ENCODE measurements around the gene TRPV3.
"Not testable (repeated sequence)": the region's sequence is repeated elsewhere in the genome, so short reads cannot be mapped to it uniquely, and the experiment has no call there.

TRPV3 gene

GRCh38 chr17:3545151-3545550, 12.5 kb downstream of the TRPV3 start:
- no peak for DNase-seq

- DNase-seq, result no peak
These were observed 13.2 kb downstream of the TRPV3 start for GRCh38 chr17:3544365-3544764.

- DNase-seq, result no peak
These were observed 14.2 kb downstream of the TRPV3 start for GRCh38 chr17:3543453-3543852.

- no peak for DNase-seq
These were observed 15.1 kb downstream of the TRPV3 start for GRCh38 chr17:3542410-3543088.

- DNase-seq, result no peak
These were observed 17.6 kb downstream of the TRPV3 start for GRCh38 chr17:3539881-3540540.

- no peak for DNase-seq
These were observed 20.9 kb downstream of the TRPV3 start for GRCh38 chr17:3536716-3537115.

GRCh38 chr17:3535253-3535995, 22.2 kb downstream of the TRPV3 start:
- DNase-seq, result no peak

GRCh38 chr17:3534881-3535252, 22.7 kb downstream of the TRPV3 start:
- DNase-seq, result no peak

GRCh38 chr17:3533752-3534151, 23.9 kb downstream of the TRPV3 start:
- DNase-seq, result no peak

- no peak for DNase-seq
These were observed 24.8 kb downstream of the TRPV3 start for GRCh38 chr17:3532859-3533142.

- no peak for DNase-seq
These were observed 25.3 kb downstream of the TRPV3 start for GRCh38 chr17:3532106-3532858.

- DNase-seq, result no peak
These were observed 26.1 kb downstream of the TRPV3 start for GRCh38 chr17:3531266-3532101.

GRCh38 chr17:3529817-3530741, 27.5 kb downstream of the TRPV3 start:
- DNase-seq, result no peak

GRCh38 chr17:3528880-3529511, 28.6 kb downstream of the TRPV3 start:
- DNase-seq, result no peak

- DNase-seq, result no peak
These were observed 29.2 kb downstream of the TRPV3 start for GRCh38 chr17:3528403-3528851.

GRCh38 chr17:3527896-3528295, 29.7 kb downstream of the TRPV3 start:
- DNase-seq, result no peak

GRCh38 chr17:3527468-3527867, 30.1 kb downstream of the TRPV3 start:
- no peak for DNase-seq

GRCh38 chr17:3526971-3527370, 30.6 kb downstream of the TRPV3 start:
- DNase-seq, result no peak

GRCh38 chr17:3526491-3526890, 31.1 kb downstream of the TRPV3 start:
- DNase-seq, result no peak

GRCh38 chr17:3524024-3524423, 33.6 kb downstream of the TRPV3 start:
- no peak for DNase-seq

GRCh38 chr17:3519472-3519871, 38.1 kb downstream of the TRPV3 start:
- not testable (repeated sequence) for DNase-seq

Data from DMS153 (cell line).